HG03139 (cell line): ENCODE data around the gene KIR2DL1.
"Not testable (repeated sequence)": the region's sequence is repeated elsewhere in the genome, so short reads cannot be mapped to it uniquely, and the experiment has no call there.

Experiments
- ATAC-seq: cut with Tn5 transposase; IDR thresholded peaks from one replicate; pipeline ENCODE4 v1.9.1; 2021; ENCODE audit not compliant: unreplicated experiment

The KIR2DL1 gene

GRCh38 chr19:54817670-54818536 lies 48.3 kb downstream of the KIR2DL1 start:
- no peak for ATAC-seq

GRCh38 chr19:54824416-54824815 lies 54.8 kb downstream of the KIR2DL1 start:
- ATAC-seq = not testable (repeated sequence)

GRCh38 chr19:54825326-54825725 lies 55.7 kb downstream of the KIR2DL1 start:
- ATAC-seq = not testable (repeated sequence)

GRCh38 chr19:54828064-54828463 lies 58.5 kb downstream of the KIR2DL1 start:
- not testable (repeated sequence) for ATAC-seq

DNA sequence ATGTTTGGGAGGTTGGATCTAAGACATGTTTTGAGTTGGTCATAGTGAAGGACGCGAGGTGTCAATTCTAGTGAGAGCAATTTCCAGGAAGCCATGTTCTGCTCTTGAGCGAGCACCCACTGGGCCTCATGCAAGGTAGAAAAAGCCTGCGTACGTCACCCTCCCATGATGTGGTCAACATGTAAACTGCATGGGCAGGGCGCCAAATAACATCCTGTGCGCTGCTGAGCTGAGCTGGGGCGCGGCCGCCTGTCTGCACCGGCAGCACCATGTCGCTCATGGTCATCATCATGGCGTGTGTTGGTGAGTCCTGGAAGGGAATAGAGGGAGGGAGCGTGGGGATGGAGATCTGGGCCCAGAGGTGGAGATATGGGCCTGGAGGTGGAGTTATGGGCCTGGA lies 62.9 kb downstream of the KIR2DL1 start, which contains the start of gene KIR2DS4:
Gene KIR2DS4, plus strand, starts transcription at position 181 of the 400 bp plus-strand sequence.
- not testable (repeated sequence) for ATAC-seq
